KMS-11 (cell line): ENCODE data around the gene NDUFV1.
"Not testable (repeated sequence)": the region's sequence is repeated elsewhere in the genome, so short reads cannot be mapped to it uniquely, and the experiment has no call there.

Experiments
- H2AFZ ChIP-seq: fragments of 200-600 bp; sonication (generic); 2 replicates; pipeline ENCODE4 v1.6.1; 2016; ENCODE audit warnings: antibody characterized with exemption, mixed run types, low read depth
- H3K27ac ChIP-seq: fragments of 200-600 bp; sonication (generic); 2 replicates; pipeline ENCODE4 v1.6.1; 2016; ENCODE audit warnings: mild to moderate bottlenecking, mixed run types
- H3K27me3 ChIP-seq: fragments of 200-600 bp; sonication (generic); 2 replicates; pipeline ENCODE4 v1.6.1; 2017; ENCODE audit warnings: mild to moderate bottlenecking, low read depth, mixed run types, moderate library complexity; ENCODE audit not compliant: insufficient read depth
- H3K36me3 ChIP-seq: fragments of 200-600 bp; sonication (generic); 2 replicates; pipeline ENCODE4 v1.6.1; 2017; ENCODE audit warnings: mild to moderate bottlenecking, mixed run types; ENCODE audit not compliant: insufficient read depth
- H3K4me1 ChIP-seq: fragments of 200-600 bp; sonication (generic); 2 replicates; pipeline ENCODE4 v1.6.1; 2016; ENCODE audit warnings: mild to moderate bottlenecking, low read depth, mixed run types; ENCODE audit not compliant: poor library complexity, severe bottlenecking
- H3K4me2 ChIP-seq: fragments of 200-600 bp; sonication (generic); 2 replicates; pipeline ENCODE4 v1.7.0; 2016; ENCODE audit warnings: mild to moderate bottlenecking, mixed run types
- H3K4me3 ChIP-seq: fragments of 200-600 bp; sonication (generic); IDR thresholded peaks from 2 replicates; pipeline ENCODE4 v1.6.1; 2017; ENCODE audit warnings: low read depth, low read length, mixed read lengths; ENCODE audit not compliant: insufficient read depth
- H3K79me2 ChIP-seq: fragments of 200-600 bp; sonication (generic); 2 replicates; pipeline ENCODE4 v1.6.1; 2016; ENCODE audit warnings: low read depth, mixed run types; ENCODE audit not compliant: insufficient read depth
- H3K9ac ChIP-seq: fragments of 200-600 bp; sonication (generic); 2 replicates; pipeline ENCODE4 v1.6.1; 2016; ENCODE audit warnings: mild to moderate bottlenecking, mixed run types
- H4K20me1 ChIP-seq: fragments of 200-600 bp; sonication (generic); 2 replicates; pipeline ENCODE4 v1.6.1; 2016; ENCODE audit warnings: mild to moderate bottlenecking, mixed run types; ENCODE audit not compliant: insufficient read depth
- CTCF ChIP-seq: fragments of 200-600 bp; sonication (generic); conservative IDR thresholded peaks from 2 replicates; pipeline ENCODE4 v1.6.1; 2017; ENCODE audit warnings: low read depth, mild to moderate bottlenecking, antibody characterized with exemption, low read length, moderate library complexity, mixed read lengths

Gene NDUFV1

GRCh38 chr11:67615728-67616430, 9.1 kb downstream of the NDUFV1 start:
- peaks cover 23% of the 10 kb centered on the region for H3K4me1 ChIP-seq

GRCh38 chr11:67616431-67617242, 9.9 kb downstream of the NDUFV1 start:
- H3K9ac ChIP-seq = no peak overlapping the region
- no peaks in the 10 kb centered on the region for H3K36me3 ChIP-seq
- no peaks in the 10 kb centered on the region for H3K79me2 ChIP-seq
- TF ChIP-seq CTCF = no peak
- H3K27ac ChIP-seq = no peak overlapping the region
- peaks cover 23% of the 10 kb centered on the region for H3K4me1 ChIP-seq
- no peak overlapping the region for H3K4me3 ChIP-seq
- no peaks in the 10 kb centered on the region for H3K27me3 ChIP-seq
- H4K20me1 ChIP-seq = no peaks in the 10 kb centered on the region
- H3K4me2 ChIP-seq = no peak overlapping the region
- no peak overlapping the region for H2AFZ ChIP-seq

More at GRCh38 chr11:67615728-67616430, 9.1 kb downstream of the NDUFV1 start:
- no peak overlapping the region for H3K4me2 ChIP-seq
- H3K36me3 ChIP-seq = no peaks in the 10 kb centered on the region
- H3K9ac ChIP-seq = no peak overlapping the region
- no peaks in the 10 kb centered on the region for H3K79me2 ChIP-seq
- H3K4me3 ChIP-seq = no peak overlapping the region
- H2AFZ ChIP-seq = no peak overlapping the region
- H3K27ac ChIP-seq = no peak overlapping the region
- TF ChIP-seq CTCF = peak; percentile 25; the same call in 1 of the 2 replicates
- H3K27me3 ChIP-seq = no peaks in the 10 kb centered on the region
- H4K20me1 ChIP-seq = no peaks in the 10 kb centered on the region

- no peak overlapping the region for H3K9ac ChIP-seq
- H4K20me1 ChIP-seq = no peaks in the 10 kb centered on the region
- no peak overlapping the region for H3K4me2 ChIP-seq
- H3K27me3 ChIP-seq = no peaks in the 10 kb centered on the region
- peaks cover 23% of the 10 kb centered on the region for H3K4me1 ChIP-seq
- TF ChIP-seq CTCF = no peak
- H3K79me2 ChIP-seq = no peaks in the 10 kb centered on the region
- H2AFZ ChIP-seq = no peak overlapping the region
- H3K27ac ChIP-seq = no peak overlapping the region
- no peaks in the 10 kb centered on the region for H3K36me3 ChIP-seq
- no peak overlapping the region for H3K4me3 ChIP-seq
Measured at GRCh38 chr11:67617243-67617953, 10.7 kb downstream of the NDUFV1 start.

GRCh38 chr11:67618901-67619659, 12.3 kb downstream of the NDUFV1 start:
- not testable (repeated sequence) for H2AFZ ChIP-seq, H3K9ac ChIP-seq, H3K4me3 ChIP-seq, H4K20me1 ChIP-seq, H3K36me3 ChIP-seq, H3K79me2 ChIP-seq, H3K27ac ChIP-seq, H3K4me2 ChIP-seq, H3K27me3 ChIP-seq
- H3K4me1 ChIP-seq = peaks cover 11% of the 10 kb centered on the region

- H3K27ac ChIP-seq, H3K4me1 ChIP-seq, H4K20me1 ChIP-seq, H3K9ac ChIP-seq, H2AFZ ChIP-seq, H3K27me3 ChIP-seq, H3K79me2 ChIP-seq, H3K36me3 ChIP-seq, H3K4me3 ChIP-seq, H3K4me2 ChIP-seq: not testable (repeated sequence)
Measured at GRCh38 chr11:67619683-67620618, 13.2 kb downstream of the NDUFV1 start.

GRCh38 chr11:67620621-67621020, 13.9 kb downstream of the NDUFV1 start:
- not testable (repeated sequence) for H3K27ac ChIP-seq, H3K4me3 ChIP-seq, H3K27me3 ChIP-seq, H4K20me1 ChIP-seq, H3K36me3 ChIP-seq, H3K79me2 ChIP-seq, H2AFZ ChIP-seq, H3K9ac ChIP-seq, H3K4me2 ChIP-seq, H3K4me1 ChIP-seq
